GM23338 (cell line): Measurements from ENCODE around the gene EBF4. TPM values are rescaled to one million over a fixed set of nuclear protein-coding genes. Genes with fewer than 3 reads are reported as not detected.
"Not testable (repeated sequence)": the region's sequence is repeated elsewhere in the genome, so short reads cannot be mapped to it uniquely, and the experiment has no call there.

ENCODE experiments used
- ATAC-seq: fragments of 200-7000 bp; cut with Tn5 transposase; 3 replicates; pipeline ENCODE4 v1.9.1; 2020
- DNase-seq: peaks from one replicate; pipeline ENCODE4 v3.0.0-alpha.2; 2015; ENCODE audit warnings: low spot score
- H2AFZ ChIP-seq: fragments of 200-600 bp; sonication (generic); 2 replicates; pipeline ENCODE4 v1.8.0; 2016; ENCODE audit warnings: antibody characterized with exemption, mild to moderate bottlenecking, moderate library complexity
- H3F3A ChIP-seq: fragments of 200-600 bp; sonication (generic); replicated peaks from 2 replicates; pipeline ENCODE4 v1.8.0; 2017; ENCODE audit warnings: antibody characterized with exemption, mixed run types, low read depth
- H3K27ac ChIP-seq: fragments of 200-600 bp; sonication (generic); 2 replicates; pipeline ENCODE4 v1.6.1; 2016; ENCODE audit warnings: low read depth
- H3K27me3 ChIP-seq: fragments of 200-600 bp; sonication (generic); 2 replicates; pipeline ENCODE4 v1.8.0; 2016; ENCODE audit warnings: mild to moderate bottlenecking, mixed run types, moderate library complexity; ENCODE audit not compliant: insufficient read depth
- H3K36me3 ChIP-seq: fragments of 200-600 bp; sonication (generic); 2 replicates; pipeline ENCODE4 v1.8.0; 2016; ENCODE audit warnings: mild to moderate bottlenecking; ENCODE audit not compliant: insufficient read depth
- H3K4me1 ChIP-seq: fragments of 200-600 bp; sonication (generic); 2 replicates; pipeline ENCODE4 v1.8.0; 2016; ENCODE audit warnings: mild to moderate bottlenecking, moderate library complexity; ENCODE audit not compliant: insufficient read depth
- H3K4me2 ChIP-seq: fragments of 200-600 bp; sonication (generic); 2 replicates; pipeline ENCODE4 v1.7.1; 2017; ENCODE audit warnings: mixed run types
- H3K4me3 ChIP-seq: fragments of 200-600 bp; sonication (generic); 2 replicates; pipeline ENCODE4 v1.6.1; 2016; ENCODE audit warnings: mixed run types
- H3K79me2 ChIP-seq: fragments of 200-600 bp; sonication (generic); replicated peaks from 2 replicates; pipeline ENCODE4 v1.8.0; 2017; ENCODE audit warnings: mild to moderate bottlenecking; ENCODE audit not compliant: insufficient read depth
- H3K9me2 ChIP-seq: fragments of 200-600 bp; sonication (generic); 2 replicates; pipeline ENCODE4 v1.8.0; 2017; ENCODE audit not compliant: insufficient read depth
- H4K20me1 ChIP-seq: fragments of 200-600 bp; sonication (generic); replicated peaks from 2 replicates; pipeline ENCODE4 v1.8.0; 2017; ENCODE audit warnings: mild to moderate bottlenecking; ENCODE audit not compliant: insufficient read depth
- H3K27ac Mint-ChIP-seq: 2 replicates; pipeline ENCODE4 v1.8.0; 2020; ENCODE audit warnings: inconsistent platforms, mild to moderate bottlenecking, moderate library complexity, mixed read lengths
- H3K27me3 Mint-ChIP-seq: 3 replicates; pipeline ENCODE4 v1.8.0; 2022; ENCODE audit warnings: low read depth, mild to moderate bottlenecking, moderate library complexity, mixed read lengths, inconsistent platforms; ENCODE audit not compliant: insufficient read depth, poor library complexity
- H3K36me3 Mint-ChIP-seq: 3 replicates; pipeline ENCODE4 v1.8.0; 2021; ENCODE audit warnings: low read depth, mild to moderate bottlenecking, inconsistent platforms, moderate library complexity, mixed read lengths
- H3K4me1 Mint-ChIP-seq: 3 replicates; pipeline ENCODE4 v1.8.0; 2020; ENCODE audit warnings: mild to moderate bottlenecking, inconsistent platforms, mixed read lengths
- H3K4me3 Mint-ChIP-seq: 3 replicates; pipeline ENCODE4 v1.8.0; 2021; ENCODE audit warnings: moderate library complexity, mild to moderate bottlenecking, inconsistent platforms, mixed read lengths
- H3K9me3 Mint-ChIP-seq: 3 replicates; pipeline ENCODE4 v1.8.0; 2020; ENCODE audit warnings: moderate library complexity, mild to moderate bottlenecking, inconsistent platforms, mixed read lengths
- CTCF ChIP-seq, 2 experiments: fragments of 200-600 bp in 1 of 2; sonication (generic) in 1 of 2; conservative IDR thresholded peaks; 2 replicates each; pipeline versions ENCODE4 v1.5.1 to v1.6.1; 2016 to 2017; ENCODE audit warnings: antibody characterized with exemption in 2 of 2, low read depth in 2 of 2, mild to moderate bottlenecking in 2 of 2, moderate library complexity in 1 of 2
- ETS1 ChIP-seq: IDR thresholded peaks from 2 replicates; pipeline ENCODE4 v1.6.1; 2016; ENCODE audit warnings: antibody characterized with exemption
- STAT1 ChIP-seq: IDR thresholded peaks from one replicate; pipeline ENCODE4 v1.6.1; 2016; ENCODE audit warnings: antibody characterized with exemption; ENCODE audit not compliant: unreplicated experiment
- polyA plus RNA-seq: library from polyadenylated mRNA; unstranded; fragments of >200 nt; fragmentation: Nextera tagmentation; extraction: Ambion mirVana; gene quantifications from 2 replicates; pipeline ENCODE4 v1.2.1, GENCODE V29; 2016
- total RNA-seq: library from RNA; depleted of rRNA; stranded (reverse); fragments of >200 nt; shearing (Covaris generic); gene quantifications from 2 replicates; pipeline ENCODE4 v1.2.3, GENCODE V29; 2014
- TF ChIP-seq, protein P1 (sequence below): fragments of 250-450 bp; sonication (Bioruptor Pico); IDR thresholded peaks from 2 replicates; pipeline ENCODE4 v1.5.0; 2020; ENCODE audit warnings: mild to moderate bottlenecking, moderate library complexity

EBF4 gene
- total and polyA plus RNA-seq, 2 experiments from 2014 or later, result 0.66 to 1.6 TPM

- H3K36me3 Mint-ChIP-seq, result no peaks in the 10 kb centered on the region
Observed at GRCh38 chr20:2768632-2769015, 76.0 kb downstream of the EBF4 start.

GRCh38 chr20:2770091-2770490, 77.5 kb downstream of the EBF4 start:
- not testable (repeated sequence) for H3K4me1 Mint-ChIP-seq, H3K27ac Mint-ChIP-seq, H3K36me3 Mint-ChIP-seq, H4K20me1 ChIP-seq, H3K9me3 Mint-ChIP-seq, ATAC-seq, H3F3A ChIP-seq, H3K4me1 ChIP-seq, H3K27me3 ChIP-seq, H3K4me2 ChIP-seq, H3K36me3 ChIP-seq, H3K9me2 ChIP-seq, DNase-seq, H3K4me3 ChIP-seq, H3K79me2 ChIP-seq, H3K27ac ChIP-seq, H2AFZ ChIP-seq, H3K4me3 Mint-ChIP-seq
- H3K27me3 Mint-ChIP-seq, result peaks cover 13% of the 10 kb centered on the region

More at GRCh38 chr20:2768632-2769015, 76.0 kb downstream of the EBF4 start:
- no peaks in the 10 kb centered on the region for H4K20me1 ChIP-seq
- DNase-seq (no peak), ATAC-seq (no peak)
- no peaks in the 10 kb centered on the region for H3K27me3 ChIP-seq
- no peak overlapping the region for H3K27ac Mint-ChIP-seq
- no peak overlapping the region for H3K27ac ChIP-seq
- H3K9me2 ChIP-seq, result no peaks in the 10 kb centered on the region
- H3K79me2 ChIP-seq, result no peaks in the 10 kb centered on the region
- no peak overlapping the region for H3K4me3 ChIP-seq
- no peak overlapping the region for H3K4me3 Mint-ChIP-seq
- no peak overlapping the region for H3K4me2 ChIP-seq
- TF ChIP-seq ETS1, result no peak
- H3K4me1 Mint-ChIP-seq, result no peaks in the 10 kb centered on the region
- H3K4me1 ChIP-seq, result no peaks in the 10 kb centered on the region; the same call in 1 of the 2 replicates
- H3K27me3 Mint-ChIP-seq, result peaks cover 13% of the 10 kb centered on the region
- no peaks in the 10 kb centered on the region for H3K36me3 ChIP-seq
- H3F3A ChIP-seq, result no peaks in the 10 kb centered on the region
- H2AFZ ChIP-seq, result no peak overlapping the region
- H3K9me3 Mint-ChIP-seq, result no peaks in the 10 kb centered on the region

GRCh38 chr20:2771631-2772080, 79.1 kb downstream of the EBF4 start:
- Mint-ChIP-seq H3K27me3 (peaks cover 13% of the 10 kb centered on the region), H3K4me3 (no peak overlapping the region), H3K9me3 (0 out of 3 replicates have a peak, but pooled peaks cover 3% of the 10 kb centered on the region), H3K36me3 (no peaks in the 10 kb centered on the region), H3K4me1 (no peaks in the 10 kb centered on the region), H3K27ac (no peak overlapping the region)
- H3K27ac ChIP-seq, result no peak overlapping the region
- H3F3A ChIP-seq, result no peaks in the 10 kb centered on the region
- H2AFZ ChIP-seq, result no peak overlapping the region
- ATAC-seq (peak; percentile 57), DNase-seq (peak; percentile 44)
- no peak overlapping the region for H3K4me2 ChIP-seq
- H4K20me1 ChIP-seq, result no peaks in the 10 kb centered on the region
- no peaks in the 10 kb centered on the region; the same call in 1 of the 2 replicates for H3K4me1 ChIP-seq
- H3K36me3 ChIP-seq, result no peaks in the 10 kb centered on the region
- H3K79me2 ChIP-seq, result no peaks in the 10 kb centered on the region
- TF ChIP-seq, protein P1, sequence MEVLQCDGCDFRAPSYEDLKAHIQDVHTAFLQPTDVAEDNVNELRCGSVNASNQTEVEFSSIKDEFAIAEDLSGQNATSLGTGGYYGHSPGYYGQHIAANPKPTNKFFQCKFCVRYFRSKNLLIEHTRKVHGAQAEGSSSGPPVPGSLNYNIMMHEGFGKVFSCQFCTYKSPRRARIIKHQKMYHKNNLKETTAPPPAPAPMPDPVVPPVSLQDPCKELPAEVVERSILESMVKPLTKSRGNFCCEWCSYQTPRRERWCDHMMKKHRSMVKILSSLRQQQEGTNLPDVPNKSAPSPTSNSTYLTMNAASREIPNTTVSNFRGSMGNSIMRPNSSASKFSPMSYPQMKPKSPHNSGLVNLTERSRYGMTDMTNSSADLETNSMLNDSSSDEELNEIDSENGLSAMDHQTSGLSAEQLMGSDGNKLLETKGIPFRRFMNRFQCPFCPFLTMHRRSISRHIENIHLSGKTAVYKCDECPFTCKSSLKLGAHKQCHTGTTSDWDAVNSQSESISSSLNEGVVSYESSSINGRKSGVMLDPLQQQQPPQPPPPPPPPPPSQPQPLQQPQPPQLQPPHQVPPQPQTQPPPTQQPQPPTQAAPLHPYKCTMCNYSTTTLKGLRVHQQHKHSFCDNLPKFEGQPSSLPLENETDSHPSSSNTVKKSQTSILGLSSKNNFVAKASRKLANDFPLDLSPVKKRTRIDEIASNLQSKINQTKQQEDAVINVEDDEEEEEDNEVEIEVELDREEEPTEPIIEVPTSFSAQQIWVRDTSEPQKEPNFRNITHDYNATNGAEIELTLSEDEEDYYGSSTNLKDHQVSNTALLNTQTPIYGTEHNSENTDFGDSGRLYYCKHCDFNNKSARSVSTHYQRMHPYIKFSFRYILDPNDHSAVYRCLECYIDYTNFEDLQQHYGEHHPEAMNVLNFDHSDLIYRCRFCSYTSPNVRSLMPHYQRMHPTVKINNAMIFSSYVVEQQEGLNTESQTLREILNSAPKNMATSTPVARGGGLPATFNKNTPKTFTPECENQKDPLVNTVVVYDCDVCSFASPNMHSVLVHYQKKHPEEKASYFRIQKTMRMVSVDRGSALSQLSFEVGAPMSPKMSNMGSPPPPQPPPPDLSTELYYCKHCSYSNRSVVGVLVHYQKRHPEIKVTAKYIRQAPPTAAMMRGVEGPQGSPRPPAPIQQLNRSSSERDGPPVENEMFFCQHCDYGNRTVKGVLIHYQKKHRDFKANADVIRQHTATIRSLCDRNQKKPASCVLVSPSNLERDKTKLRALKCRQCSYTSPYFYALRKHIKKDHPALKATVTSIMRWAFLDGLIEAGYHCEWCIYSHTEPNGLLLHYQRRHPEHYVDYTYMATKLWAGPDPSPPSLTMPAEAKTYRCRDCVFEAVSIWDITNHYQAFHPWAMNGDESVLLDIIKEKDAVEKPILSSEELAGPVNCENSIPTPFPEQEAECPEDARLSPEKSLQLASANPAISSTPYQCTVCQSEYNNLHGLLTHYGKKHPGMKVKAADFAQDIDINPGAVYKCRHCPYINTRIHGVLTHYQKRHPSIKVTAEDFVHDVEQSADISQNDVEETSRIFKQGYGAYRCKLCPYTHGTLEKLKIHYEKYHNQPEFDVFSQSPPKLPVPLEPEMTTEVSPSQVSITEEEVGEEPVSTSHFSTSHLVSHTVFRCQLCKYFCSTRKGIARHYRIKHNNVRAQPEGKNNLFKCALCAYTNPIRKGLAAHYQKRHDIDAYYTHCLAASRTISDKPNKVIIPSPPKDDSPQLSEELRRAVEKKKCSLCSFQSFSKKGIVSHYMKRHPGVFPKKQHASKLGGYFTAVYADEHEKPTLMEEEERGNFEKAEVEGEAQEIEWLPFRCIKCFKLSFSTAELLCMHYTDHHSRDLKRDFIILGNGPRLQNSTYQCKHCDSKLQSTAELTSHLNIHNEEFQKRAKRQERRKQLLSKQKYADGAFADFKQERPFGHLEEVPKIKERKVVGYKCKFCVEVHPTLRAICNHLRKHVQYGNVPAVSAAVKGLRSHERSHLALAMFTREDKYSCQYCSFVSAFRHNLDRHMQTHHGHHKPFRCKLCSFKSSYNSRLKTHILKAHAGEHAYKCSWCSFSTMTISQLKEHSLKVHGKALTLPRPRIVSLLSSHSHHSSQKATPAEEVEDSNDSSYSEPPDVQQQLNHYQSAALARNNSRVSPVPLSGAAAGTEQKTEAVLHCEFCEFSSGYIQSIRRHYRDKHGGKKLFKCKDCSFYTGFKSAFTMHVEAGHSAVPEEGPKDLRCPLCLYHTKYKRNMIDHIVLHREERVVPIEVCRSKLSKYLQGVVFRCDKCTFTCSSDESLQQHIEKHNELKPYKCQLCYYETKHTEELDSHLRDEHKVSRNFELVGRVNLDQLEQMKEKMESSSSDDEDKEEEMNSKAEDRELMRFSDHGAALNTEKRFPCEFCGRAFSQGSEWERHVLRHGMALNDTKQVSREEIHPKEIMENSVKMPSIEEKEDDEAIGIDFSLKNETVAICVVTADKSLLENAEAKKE (CRISPR knock-in tag), result no peak
- TF ChIP-seq STAT1 (no peak), CTCF (conservative IDR thresholded peaks at IDR 0.05; ENCODE audit: low read depth in 2 of 2) (peak; percentile 22 to 26; a peak in 2 of 4 replicates)
- H3K9me2 ChIP-seq, result no peaks in the 10 kb centered on the region
- H3K27me3 ChIP-seq, result no peaks in the 10 kb centered on the region
- no peak overlapping the region for H3K4me3 ChIP-seq
